Measurements from ENCODE around the gene GLMN.
"Not testable (repeated sequence)": the region's sequence is repeated elsewhere in the genome, so short reads cannot be mapped to it uniquely, and the experiment has no call there.

Gene GLMN

GRCh38 chr1:92291372-92291999 lies 7.3 kb downstream of the GLMN start:
- DNase-seq = peak in 1 of 2 experiments; percentile 2

DNA sequence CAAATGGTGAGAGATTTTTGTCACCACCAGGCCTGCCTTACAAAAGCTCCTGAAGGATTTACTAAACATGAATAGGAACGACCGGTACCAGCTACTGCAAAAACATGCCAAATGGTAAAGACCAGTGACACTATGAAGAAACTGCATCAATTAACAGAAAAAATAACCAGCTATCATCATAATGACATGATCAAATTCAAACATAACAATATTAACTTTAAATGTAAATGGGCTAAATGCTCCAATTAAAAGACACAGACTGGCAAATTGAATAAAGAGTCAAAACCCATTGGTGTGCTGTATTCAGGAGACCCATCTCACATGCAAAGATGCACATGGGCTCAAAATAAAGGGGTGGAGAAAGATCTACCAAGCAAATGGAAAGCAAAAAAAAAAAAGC lies 17.4 kb downstream of the GLMN start:
- DNase-seq = not testable (repeated sequence)

- not testable (repeated sequence) for DNase-seq
Measured at GRCh38 chr1:92279781-92280180, 19.0 kb downstream of the GLMN start.

DNA sequence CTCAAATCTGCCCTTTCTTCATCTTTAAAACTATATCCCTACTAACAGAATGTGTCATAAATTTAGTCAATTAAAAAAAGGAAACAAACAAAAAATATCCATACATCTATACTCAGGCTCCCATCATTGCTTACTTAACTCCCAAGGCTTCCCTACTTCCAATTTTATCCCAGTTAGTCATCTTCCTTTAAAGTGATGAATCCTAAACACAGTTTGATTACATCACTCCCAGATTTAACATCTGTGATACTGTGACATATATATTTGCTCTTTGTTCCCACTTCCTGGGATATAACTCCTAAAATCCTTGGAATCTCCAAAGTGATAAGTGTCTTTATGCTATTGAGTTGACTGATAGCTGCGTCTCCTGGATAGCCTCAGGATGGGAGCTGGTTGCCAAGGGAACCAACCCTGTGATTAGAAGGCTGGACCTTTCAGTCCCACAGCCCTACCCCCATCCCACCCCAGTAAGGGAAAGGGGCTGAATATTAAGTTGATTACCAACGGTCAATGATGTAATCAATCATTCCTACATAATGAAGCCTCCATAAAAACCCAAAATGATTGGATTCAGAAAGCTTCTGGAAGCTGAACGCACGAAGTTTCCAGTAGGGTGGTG lies 21.6 kb downstream of the GLMN start:
- no peak for DNase-seq

- DNase-seq = no peak
Measured at GRCh38 chr1:92276082-92276481, 22.7 kb downstream of the GLMN start.

DNA sequence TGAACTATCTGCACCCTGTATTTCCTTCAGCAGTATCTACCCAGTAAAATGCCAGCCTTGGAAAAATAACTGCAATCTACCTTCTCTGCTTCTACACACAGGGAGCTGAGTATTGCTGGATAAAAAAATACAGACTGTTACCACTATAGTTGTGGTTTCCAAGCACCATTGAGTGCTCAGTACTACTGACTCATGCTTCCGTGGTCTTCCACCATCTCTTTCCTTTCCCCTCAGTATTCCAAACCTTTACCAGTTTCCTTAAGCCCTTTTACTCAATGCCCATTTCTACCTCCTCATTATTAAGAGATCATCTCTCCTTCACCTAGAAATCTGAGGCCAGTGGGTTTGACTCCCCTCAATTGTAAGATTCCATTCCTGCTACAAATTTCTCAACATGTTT lies 23.8 kb downstream of the GLMN start:
- no peak for DNase-seq

GRCh38 chr1:92273039-92273438 lies 25.7 kb downstream of the GLMN start:
- DNase-seq = no peak

DNA sequence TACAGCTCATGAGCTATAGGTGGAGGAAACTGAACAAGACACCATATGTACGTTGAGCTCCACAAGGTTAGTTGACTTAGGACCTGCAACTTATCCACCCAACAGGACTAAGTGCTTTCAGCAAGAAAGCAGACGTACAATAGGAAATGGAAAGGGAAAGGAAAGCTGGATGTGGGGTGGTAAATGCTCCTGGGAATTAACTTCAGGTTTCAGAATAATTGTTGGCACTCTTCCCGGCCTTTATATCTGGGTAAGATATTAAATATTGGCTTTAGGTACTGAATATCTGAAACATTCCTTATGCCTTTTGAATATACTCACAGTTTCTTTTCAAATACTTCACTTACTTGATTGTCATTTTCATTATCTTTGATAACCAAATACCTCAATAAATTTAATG lies 36.3 kb downstream of the GLMN start:
- no peak for DNase-seq

GRCh38 chr1:92259350-92259749 lies 39.4 kb downstream of the GLMN start:
- no peak for DNase-seq

DNA sequence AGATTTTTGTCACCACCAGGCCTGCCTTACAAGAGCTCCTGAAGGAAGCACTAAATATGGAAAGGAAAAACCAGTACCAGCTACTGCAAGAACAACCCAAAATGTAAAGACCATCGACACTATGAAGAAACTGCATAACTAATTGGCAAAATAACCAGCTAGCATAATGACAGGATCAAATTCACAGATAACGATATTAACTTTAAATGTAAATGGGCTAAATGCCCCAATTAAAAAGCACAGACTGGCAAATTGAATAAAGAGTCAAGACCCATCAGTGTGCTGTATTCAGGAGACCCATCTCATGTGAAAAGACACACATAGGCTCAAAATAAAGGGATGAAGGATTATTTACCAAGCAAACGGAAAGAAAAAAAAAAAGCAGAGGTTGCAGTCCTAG lies 44.1 kb downstream of the GLMN start:
- not testable (repeated sequence) for DNase-seq

- DNase-seq = no peak
Measured at GRCh38 chr1:92244376-92244775, 54.4 kb downstream of the GLMN start.

DNA sequence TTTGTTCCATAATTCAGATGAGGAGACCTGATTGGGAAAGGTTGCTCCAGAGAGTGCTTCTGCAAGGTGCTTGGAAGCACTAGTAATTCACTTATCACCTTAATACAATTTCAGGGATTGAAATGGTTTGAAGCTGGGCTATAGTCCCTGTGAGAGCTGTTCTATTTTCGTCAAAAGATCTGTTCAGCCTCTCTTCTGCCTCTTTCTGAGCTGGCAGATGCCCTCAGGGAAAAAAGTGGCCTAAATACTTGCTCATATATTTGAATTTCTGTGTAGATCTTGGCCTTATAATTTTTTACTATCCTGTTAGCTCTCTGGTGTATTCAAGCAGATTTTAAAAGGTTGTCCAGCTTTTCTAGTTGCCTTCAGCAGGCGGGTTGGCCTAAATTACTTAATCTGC lies 58.8 kb downstream of the GLMN start:
- no peak for DNase-seq

GRCh38 chr1:92230736-92231135 lies 68.1 kb downstream of the GLMN start:
- DNase-seq = no peak

DNA sequence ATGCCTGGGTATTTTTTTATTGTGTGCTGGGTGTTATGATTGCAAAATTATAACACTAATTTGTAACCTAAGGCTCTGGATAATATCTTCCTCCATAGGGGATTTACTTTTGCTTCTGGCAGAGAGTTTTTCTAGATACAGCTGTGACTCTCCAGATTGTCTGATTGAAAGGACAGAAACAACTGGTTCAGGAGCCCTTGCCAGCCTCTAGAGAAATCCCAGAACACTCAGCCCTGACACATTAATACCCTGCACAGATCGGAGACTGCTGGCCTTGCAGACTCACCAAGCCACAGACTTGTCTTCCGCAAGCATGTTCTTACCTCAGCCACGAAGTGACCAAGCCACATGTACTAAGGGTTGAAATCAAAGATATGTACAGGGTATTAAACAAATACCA lies 70.4 kb downstream of the GLMN start:
- DNase-seq = no peak

GRCh38 chr1:92219028-92219427 lies 79.8 kb downstream of the GLMN start:
- no peak for DNase-seq

GRCh38 chr1:92218559-92218958 lies 80.2 kb downstream of the GLMN start:
- DNase-seq = no peak

GRCh38 chr1:92217721-92218120 lies 81.1 kb downstream of the GLMN start, which contains the start of gene C1orf146:
Gene C1orf146 (plus strand): TSS chr1:92217915. CDS start chr1:92231421, 13,506 bp downstream.
- no peak for DNase-seq

DNA sequence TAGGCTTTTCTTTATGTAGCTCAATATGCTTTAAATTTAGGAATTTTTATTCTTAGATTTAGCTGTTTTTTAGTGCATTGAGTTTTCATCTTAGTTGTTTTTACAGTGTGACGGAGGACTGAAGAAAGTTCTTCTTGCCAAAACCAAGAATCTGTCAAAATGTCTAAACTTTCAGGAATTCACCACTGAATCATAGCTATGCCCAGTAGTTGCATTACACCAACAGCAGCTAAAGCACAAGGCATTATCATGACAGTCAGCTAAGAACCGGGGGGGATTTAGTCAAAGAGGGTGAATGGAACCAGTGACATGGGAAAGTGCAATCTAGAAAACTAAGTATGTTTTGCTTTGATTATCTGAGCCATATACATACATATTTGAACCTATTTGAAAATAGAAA lies 87.6 kb downstream of the GLMN start:
- no peak for DNase-seq

DNA sequence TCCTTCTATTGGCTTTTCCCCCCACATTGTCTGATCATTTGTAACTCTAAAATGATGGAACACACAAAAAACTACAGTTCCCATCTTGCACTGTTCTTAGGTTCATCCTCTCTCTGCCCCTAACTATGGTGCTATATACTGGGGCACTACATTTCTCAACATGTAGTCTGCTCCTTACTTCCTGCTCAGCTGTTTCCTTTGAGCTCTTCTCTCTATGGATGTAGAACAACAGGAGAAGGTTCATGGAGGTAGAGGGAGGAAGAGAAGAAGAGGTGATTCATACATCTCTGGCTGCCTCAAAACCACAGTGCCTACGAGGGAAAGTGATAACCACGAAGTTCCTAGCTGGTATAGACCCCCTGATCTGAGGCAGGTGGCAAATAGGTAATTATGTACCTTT lies 88.1 kb downstream of the GLMN start:
- DNase-seq = no peak

DNA sequence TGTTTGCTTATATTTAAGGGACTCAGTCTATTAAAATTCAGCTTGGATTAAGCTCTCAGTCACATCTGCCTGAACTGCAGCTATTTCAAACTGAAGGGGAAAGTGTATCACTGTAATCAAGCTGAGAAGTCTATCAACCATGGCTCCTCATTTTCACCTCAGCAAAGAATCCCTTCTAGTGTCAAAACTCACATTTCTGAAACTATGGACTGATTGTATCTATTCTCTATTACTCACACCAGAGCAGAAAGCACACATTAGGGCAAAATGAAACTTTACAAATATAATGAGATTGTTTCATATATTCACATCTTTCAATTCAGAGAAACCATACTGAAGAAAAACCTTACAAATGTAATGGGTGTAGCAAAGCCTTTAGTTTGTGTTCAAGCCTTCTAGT lies 95.7 kb downstream of the GLMN start:
- no peak for DNase-seq

DNA sequence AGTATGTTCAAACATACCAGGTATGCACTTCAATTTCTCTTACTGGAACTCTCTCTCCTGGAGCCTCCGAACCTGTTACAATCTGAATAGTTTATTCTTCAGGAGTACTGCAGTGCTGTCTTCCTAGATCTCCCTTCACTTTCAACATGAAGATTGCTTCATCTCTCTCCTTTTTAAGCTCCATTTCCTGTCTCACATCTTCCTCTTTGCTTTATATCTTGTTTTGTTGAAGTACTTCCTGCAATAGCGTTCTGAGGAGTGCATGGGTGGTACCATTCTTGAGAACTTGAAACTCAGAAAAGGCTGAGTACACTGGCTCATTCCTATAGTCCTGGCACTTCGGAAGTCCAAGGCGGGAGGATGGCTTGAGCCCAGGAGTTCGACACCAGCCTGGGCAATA lies 96.8 kb downstream of the GLMN start:
- DNase-seq = no peak

Data from NCI-H187 (cell line).